Stimulated activated CD8-positive, alpha-beta memory T cell treated with anti-CD3 and anti-CD28 coated beads, Interleukin-15, amount 100 ng/mL, for 48 hours (primary cell): Measurements from ENCODE around the gene ISYNA1.
"Not testable (repeated sequence)": the region's sequence is repeated elsewhere in the genome, so short reads cannot be mapped to it uniquely, and the experiment has no call there.

Experiments used
- DNase-seq, 2 donors: peaks; one replicate each; pipeline ENCODE4 v3.0.0-alpha.2; 2020; ENCODE audit warnings: low read depth in 2 of 2

ISYNA1 gene

DNA sequence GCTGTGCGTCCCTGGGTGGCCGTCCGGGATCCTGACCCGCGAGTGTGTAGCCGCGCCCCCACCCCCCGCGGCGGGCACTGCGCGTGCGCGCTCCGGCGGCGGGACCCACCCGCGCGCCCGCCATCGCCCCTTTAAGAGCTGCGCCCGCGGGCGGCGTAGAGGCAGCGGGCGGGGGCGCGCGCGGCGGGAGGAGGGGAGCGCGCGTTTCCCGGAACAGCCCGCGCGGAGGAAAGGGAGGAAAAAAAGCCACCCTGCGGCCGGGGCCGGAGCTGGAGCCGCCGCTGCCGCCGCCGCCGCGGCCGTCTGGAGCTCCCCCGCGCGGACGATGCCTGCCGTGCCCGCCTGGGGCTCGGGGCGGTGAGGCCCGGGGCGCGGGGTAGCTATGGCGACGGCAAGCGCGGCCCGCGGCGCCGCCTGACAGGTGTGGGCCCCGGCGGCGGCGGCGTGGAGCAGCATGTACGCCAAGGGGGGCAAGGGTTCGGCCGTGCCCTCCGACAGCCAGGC, 18.7 kb downstream of the ISYNA1 start, which contains the start of gene SSBP4:
SSBP4 (plus strand) TSS at position 204 of the 504 bp plus-strand sequence; CDS start at position 455, 251 bp downstream.
- DNase-seq = peak in 1 of 2 donors; percentile 60

- DNase-seq = peak in 1 of 2 donors; percentile 21
Measured at GRCh38 chr19:18418483-18419194, 19.3 kb downstream of the ISYNA1 start.

DNA sequence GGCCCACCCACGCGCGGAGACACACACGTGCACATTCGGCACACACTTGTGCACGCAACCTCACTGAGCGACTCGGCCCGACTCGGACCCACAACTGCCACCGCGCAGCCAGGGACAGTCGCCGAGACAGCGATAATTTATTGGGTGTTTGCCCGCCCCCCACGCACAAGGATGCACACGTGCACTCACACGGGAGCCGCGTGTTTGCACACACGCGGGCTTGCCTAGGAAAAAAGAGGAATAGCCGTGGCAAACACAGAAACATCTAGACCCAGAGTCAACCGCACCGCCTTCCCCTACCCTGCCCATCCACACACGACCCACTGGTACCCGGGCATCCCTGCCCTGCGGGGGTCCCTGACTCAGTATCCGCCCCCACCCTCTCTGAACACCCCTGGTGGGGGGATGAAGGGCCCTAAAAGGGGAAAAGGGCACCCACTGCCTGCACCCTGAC, 19.9 kb downstream of the ISYNA1 start:
- DNase-seq = no peak

GRCh38 chr19:18417250-18418028, 20.5 kb downstream of the ISYNA1 start:
- DNase-seq = peak in 1 of 2 donors; percentile 21

- peak; percentile 56 to 67 for DNase-seq
Measured at GRCh38 chr19:18416778-18417249, 21.1 kb downstream of the ISYNA1 start.

- no peak for DNase-seq
Measured at GRCh38 chr19:18415178-18415867, 22.6 kb downstream of the ISYNA1 start.

GRCh38 chr19:18414504-18415177, 23.3 kb downstream of the ISYNA1 start:
- no peak for DNase-seq

DNA sequence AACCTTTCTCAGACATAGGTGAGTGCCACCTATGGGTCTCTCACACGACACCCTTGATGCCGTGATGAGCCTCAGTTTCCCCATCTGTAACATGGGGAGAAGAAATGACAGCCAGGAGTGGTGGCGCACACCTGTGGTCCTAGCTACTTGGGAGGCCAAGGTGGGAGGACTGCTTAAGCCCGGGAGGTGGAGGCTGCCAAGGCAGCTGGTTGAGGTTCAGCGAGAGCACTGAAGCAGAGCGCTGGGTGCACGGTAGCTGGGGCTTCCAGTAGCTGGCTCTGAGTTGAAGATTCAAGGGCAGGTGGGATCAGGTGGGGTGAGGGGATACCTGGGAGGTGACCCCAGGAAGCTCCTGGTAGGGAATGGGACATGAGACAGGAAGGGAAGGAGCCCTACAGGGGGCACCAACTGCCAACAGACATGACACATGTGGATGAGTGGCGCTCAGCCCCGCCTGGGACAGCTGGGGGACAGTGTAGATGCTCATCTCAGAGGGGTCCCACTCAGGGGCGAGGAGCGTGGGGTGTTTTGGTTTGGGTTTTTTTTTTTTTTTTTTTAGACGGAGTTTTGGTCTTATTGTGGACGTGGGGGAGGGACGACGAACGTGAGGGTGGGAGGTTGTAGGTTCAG, 25.2 kb downstream of the ISYNA1 start:
- no peak for DNase-seq

DNA sequence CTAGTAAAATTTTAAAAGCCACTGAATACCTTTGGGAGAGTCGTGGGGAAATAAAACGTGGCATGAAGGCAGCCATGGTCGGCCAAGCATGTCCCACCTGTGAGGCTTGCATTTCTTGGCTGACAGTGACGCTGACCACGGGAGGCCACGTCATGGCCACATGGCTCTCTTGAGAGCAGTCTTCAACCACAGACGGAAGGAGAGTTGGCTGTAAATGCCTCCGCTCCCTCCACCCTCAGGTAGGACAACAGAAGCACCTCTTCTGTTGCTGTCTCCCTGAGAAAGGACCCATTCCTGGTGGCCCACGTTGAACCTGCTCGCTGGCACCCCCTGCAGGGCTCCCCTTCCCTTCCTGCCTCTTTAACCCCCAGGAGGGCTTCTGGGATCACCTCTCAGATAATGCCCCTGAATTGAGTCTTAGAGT, 29.9 kb downstream of the ISYNA1 start:
- DNase-seq = no peak

DNA sequence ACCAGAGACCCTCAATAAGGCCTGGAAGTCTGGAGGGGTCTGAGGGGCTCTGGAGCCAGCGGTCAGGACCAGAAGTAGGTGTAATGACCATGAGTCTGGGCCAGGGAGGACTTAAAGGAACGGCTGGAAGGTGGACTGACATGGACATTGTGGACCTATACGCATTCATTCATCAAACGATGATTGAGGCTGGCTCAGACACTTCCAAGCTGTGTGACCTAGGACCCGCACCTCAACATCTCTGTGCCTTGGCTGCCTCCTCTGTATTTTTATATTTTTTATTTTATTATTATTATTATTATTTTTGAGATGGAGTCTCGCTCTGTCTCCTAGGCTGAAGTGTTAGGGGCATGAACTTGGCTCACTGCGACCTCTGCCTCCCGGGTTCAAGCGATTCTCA, 31.2 kb downstream of the ISYNA1 start:
- no peak for DNase-seq

- not testable (repeated sequence) for DNase-seq
Measured at GRCh38 chr19:18405754-18406153, 32.2 kb downstream of the ISYNA1 start.

DNA sequence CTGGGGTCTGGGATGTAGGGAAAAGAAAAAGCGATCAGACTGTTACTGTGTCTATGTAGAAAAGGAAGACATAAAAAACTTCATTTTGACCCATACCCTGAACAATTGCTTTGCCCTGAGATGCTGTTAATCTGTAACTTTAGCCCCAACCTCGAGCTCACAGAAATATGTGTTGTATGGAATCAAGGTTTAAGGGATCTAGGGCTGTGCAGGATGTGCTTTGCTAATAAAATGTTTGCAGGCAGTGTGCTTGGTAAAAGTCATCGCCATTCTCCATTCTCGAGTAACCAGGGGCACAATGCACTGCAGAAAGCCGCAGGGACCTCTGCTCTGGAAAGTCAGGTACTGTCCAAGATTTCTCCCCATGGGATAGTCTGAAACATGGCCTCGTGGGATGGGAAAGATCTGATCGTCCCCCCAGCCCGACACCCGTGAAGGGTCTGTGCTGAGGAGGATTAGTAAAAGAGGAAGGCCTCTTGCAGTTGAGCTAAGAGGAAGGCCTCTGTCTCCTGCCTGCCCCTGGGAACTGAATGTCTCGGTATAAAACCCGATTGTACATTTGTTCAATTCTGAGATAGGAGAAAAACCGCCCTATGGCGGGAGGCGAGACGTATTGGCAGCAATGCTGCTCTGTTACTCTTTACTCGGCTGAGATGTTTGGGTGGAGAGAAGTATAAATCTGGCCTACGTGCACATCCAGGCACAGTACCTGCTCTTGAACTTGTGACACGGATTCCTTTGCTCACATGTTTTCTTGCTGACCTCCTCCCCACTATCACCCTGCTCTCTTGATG, 35.3 kb downstream of the ISYNA1 start:
- DNase-seq = not testable (repeated sequence)

DNA sequence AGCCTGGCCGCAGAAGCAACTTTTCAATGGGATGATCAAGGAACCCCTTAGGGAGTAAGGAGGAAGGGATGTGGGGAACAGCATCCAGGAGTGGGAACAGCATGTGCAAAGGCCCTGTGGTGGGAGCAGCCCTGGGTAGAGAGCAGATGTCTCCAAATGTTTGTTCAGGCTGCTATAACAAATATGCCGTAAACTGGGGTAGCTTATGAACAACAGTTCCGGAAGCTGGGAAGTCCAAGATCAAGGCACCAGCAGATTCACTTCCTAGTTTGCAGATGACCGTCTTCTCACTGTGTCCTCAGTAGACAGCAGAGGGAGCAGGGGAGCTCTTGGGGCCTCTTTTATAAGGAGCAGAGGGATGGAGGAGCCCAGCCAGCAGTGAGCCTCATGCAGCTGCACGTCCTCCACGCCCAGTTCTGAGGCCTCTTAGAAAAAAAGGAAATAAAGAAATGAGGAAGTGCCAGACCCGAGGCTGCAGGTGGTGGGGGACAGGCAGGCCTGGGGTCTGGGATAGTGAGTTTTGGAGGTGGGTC, 36.3 kb downstream of the ISYNA1 start:
- DNase-seq = no peak

- DNase-seq = no peak
Measured at GRCh38 chr19:18399008-18399407, 38.9 kb downstream of the ISYNA1 start.

DNA sequence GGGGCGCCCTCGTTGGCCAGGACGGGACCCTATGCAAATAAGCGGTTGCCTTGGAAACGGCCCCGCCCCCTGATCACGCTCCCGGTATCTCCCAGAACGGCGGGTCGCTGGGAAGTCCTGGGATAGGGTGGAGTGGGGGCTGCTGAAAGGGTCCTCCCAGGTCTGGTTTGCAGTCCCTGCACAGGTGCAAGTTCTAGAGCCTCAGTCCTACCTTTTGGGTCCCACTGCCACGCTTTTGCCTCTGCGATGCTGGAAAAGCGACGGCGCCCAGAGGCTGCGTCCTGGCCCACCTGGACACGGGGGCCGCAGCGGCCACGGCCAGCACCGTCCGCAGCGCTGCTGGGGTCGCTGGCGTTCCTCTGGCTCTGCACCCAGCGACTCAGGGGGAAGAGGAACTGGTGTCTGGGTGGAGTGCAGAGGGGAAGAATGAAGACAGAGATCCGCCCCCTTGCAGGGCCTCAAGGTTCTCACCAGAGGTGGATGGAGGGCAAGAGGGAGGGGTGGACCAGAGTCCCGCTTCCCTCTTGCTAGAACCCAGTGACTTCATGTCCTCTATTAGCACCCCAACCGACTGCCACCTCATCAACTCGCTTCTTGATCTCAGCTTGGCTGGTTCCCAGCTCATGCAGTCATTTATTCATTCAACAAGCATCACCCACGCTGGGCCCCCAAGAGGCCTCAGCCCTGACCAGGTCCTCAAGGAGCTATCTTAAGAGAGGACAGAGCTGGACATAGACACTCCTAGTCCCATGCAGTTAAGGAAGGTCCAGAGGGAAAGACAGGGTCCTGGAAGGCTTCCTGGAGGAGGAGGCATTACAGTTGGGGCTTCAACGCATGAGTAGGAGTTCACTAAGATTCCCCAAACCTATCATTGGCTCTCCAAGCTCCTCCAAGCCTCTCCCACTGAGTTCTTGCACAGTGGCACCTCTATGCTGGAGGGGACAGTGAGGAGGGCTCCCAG, 40.4 kb downstream of the ISYNA1 start, which contains the start of gene LRRC25:
LRRC25 (minus strand) TSS at position 381 of the 961 bp plus-strand sequence. CDS start 659 bp downstream, outside the sequence.
- DNase-seq = no peak

DNA sequence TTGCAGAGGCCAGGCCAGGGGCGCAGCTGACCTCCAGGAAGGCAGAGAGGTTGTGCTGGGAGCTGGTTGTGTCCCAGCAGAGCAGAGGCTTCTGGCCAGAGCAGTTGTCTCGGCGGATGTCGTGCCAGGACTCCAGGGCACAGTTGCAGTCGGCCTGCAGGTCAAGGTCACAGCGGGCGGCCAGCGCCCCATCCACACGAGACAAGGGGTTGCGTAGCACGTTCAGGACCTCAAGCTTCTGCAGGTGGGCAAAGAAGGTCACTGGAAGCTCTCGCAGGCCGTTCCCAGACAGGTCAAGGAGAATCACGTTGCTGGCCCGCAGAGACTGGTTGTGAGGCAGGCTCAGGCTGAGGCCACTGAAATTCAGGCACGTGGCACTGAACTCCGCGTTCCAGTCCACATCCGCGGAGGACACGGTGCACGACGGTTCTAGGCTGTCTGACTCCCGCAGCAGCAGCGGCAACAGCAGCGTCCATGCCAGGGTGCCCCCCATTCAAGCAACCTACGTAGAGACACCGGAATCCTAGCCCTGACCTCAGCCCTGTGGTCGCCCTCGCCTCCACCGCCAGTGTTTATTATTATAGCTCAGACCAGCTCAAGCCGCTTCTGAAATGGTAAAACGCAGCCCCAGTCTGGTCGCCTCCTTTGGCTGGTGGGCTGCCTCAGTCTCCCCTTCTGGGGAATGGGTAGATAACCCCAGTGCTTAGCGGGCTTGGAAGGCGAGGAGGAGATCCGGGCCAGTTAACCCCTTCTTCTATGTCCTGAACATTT, 41.3 kb downstream of the ISYNA1 start:
- DNase-seq = no peak

DNA sequence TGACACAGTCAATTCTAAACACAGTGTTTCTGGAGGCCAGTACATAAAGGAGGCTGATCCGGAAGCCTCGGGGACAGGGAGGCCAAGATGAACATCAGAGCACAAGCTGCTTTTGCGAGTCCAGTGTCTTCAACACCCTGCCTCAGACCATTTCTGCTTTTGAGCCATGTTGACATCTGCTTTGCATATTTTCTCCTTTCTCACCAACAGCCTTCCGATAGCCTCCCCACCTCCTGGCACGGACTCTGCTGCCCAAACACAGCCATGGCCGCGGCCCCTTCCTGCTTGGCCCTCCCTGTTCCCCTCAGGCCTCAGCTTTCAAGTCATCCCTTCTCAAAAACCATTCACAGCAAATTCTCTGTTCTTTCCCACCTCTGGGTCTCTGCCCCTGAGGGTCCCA, 44.1 kb downstream of the ISYNA1 start:
- DNase-seq = no peak

GRCh38 chr19:18392926-18393325, 45.0 kb downstream of the ISYNA1 start:
- no peak for DNase-seq
